Erythroblast (primary cell): ENCODE measurements around the gene NSF.
"Not testable (repeated sequence)": the region's sequence is repeated elsewhere in the genome, so short reads cannot be mapped to it uniquely, and the experiment has no call there.

ENCODE experiments used
- DNase-seq, 2 experiments: peaks; one replicate each; lab custom pipeline; 2025; lab: John Stamatoyannopoulos, UW
- GATA1 ChIP-seq: IDR thresholded peaks from 2 replicates; pipeline ENCODE4 v1.6.1; 2011; ENCODE audit warnings: low read depth, mild to moderate bottlenecking, control low read depth, low read length, moderate library complexity
- POLR2A ChIP-seq: IDR thresholded peaks from 2 replicates; pipeline ENCODE4 v1.6.1; 2011; ENCODE audit warnings: mild to moderate bottlenecking, low read length

The NSF gene

GRCh38 chr17:46774108-46774737, 183.8 kb downstream of the NSF start:
- peak in 1 of 2 experiments; percentile 35 for DNase-seq
- TF ChIP-seq GATA1 = no peak
- no peak for TF ChIP-seq POLR2A

GRCh38 chr17:46776298-46777005, 186.0 kb downstream of the NSF start:
- TF ChIP-seq GATA1 (no peak), POLR2A (no peak)
- no peak for DNase-seq

- TF ChIP-seq GATA1 = no peak
- peak; percentile 50 to 69 for DNase-seq
Observed at GRCh38 chr17:46777943-46778915, 187.8 kb downstream of the NSF start.

- DNase-seq = no peak
- TF ChIP-seq POLR2A = no peak
- TF ChIP-seq GATA1 = no peak
Observed at GRCh38 chr17:46780003-46780373, 189.5 kb downstream of the NSF start.

GRCh38 chr17:46782250-46782953, 191.9 kb downstream of the NSF start:
- TF ChIP-seq POLR2A (no peak), GATA1 (no peak)
- DNase-seq = peak; percentile 60 to 62

GRCh38 chr17:46783031-46783593, 192.6 kb downstream of the NSF start:
- TF ChIP-seq POLR2A (no peak), GATA1 (no peak)
- DNase-seq = peak in 1 of 2 experiments; percentile 15

- TF ChIP-seq GATA1 = no peak
- TF ChIP-seq POLR2A = no peak
- DNase-seq = no peak
Observed at GRCh38 chr17:46785696-46786095, 195.2 kb downstream of the NSF start.

GRCh38 chr17:46787478-46787877, 197.0 kb downstream of the NSF start:
- DNase-seq = no peak
- TF ChIP-seq GATA1 (no peak), POLR2A (no peak)

GRCh38 chr17:46788300-46788699, 197.8 kb downstream of the NSF start:
- no peak for DNase-seq
- TF ChIP-seq POLR2A = no peak

- TF ChIP-seq POLR2A = no peak
- no peak for TF ChIP-seq GATA1
- no peak for DNase-seq
Observed at GRCh38 chr17:46788796-46789195, 198.3 kb downstream of the NSF start.

GRCh38 chr17:46789610-46790009, 199.1 kb downstream of the NSF start:
- TF ChIP-seq POLR2A (no peak), GATA1 (no peak)
- no peak for DNase-seq

GRCh38 chr17:46790216-46790615, 199.7 kb downstream of the NSF start:
- DNase-seq = no peak
- no peak for TF ChIP-seq POLR2A
- TF ChIP-seq GATA1 = no peak

- TF ChIP-seq GATA1 = no peak
- TF ChIP-seq POLR2A = no peak
- DNase-seq = no peak
Observed at GRCh38 chr17:46791531-46791930, 201.1 kb downstream of the NSF start.

- no peak for DNase-seq
- no peak for TF ChIP-seq POLR2A
- TF ChIP-seq GATA1 = no peak
Observed at GRCh38 chr17:46792071-46792470, 201.6 kb downstream of the NSF start.

- DNase-seq = not testable (repeated sequence)
Observed at GRCh38 chr17:46793023-46793422, 202.6 kb downstream of the NSF start.
